ENCODE measurements around the gene USP28. TPM values are rescaled to one million over a fixed set of nuclear protein-coding genes. Genes with fewer than 3 reads are reported as not detected.

The USP28 gene
- total RNA-seq, 4 donors from 2014 or later: 8.5 to 20.2 (median 11.5) TPM

- TF ChIP-seq, protein P1, sequence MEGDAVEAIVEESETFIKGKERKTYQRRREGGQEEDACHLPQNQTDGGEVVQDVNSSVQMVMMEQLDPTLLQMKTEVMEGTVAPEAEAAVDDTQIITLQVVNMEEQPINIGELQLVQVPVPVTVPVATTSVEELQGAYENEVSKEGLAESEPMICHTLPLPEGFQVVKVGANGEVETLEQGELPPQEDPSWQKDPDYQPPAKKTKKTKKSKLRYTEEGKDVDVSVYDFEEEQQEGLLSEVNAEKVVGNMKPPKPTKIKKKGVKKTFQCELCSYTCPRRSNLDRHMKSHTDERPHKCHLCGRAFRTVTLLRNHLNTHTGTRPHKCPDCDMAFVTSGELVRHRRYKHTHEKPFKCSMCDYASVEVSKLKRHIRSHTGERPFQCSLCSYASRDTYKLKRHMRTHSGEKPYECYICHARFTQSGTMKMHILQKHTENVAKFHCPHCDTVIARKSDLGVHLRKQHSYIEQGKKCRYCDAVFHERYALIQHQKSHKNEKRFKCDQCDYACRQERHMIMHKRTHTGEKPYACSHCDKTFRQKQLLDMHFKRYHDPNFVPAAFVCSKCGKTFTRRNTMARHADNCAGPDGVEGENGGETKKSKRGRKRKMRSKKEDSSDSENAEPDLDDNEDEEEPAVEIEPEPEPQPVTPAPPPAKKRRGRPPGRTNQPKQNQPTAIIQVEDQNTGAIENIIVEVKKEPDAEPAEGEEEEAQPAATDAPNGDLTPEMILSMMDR (IDR thresholded peaks at IDR 0.05): no peak
- DNase-seq (ENCODE audit: low spot score) (no peak), ATAC-seq (ENCODE audit: low FRiP score) (no peak)
Measured at GRCh38 chr11:113760241-113760640, 115.1 kb downstream of the USP28 start.

DNA sequence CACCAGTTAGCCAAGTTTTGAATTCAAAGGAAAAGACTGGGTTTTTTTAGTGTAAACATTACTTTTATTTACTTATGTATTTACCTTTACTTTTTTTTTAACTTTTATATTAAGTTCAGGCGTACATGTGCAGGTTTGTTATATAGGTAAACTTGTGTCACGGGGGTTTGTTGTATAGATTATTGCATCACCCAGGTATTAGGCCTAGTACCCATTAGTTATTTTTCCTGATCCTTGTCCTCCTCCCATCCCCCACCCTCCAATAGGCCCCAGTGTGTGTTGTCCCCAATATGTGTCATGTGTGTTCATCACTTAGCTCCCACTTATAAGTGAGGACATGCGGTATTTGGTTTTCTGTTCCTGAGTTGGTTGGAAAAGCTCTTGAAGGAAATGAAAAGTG, 122.4 kb downstream of the USP28 start:
- no peak for ATAC-seq (ENCODE audit: low FRiP score)
- DNase-seq (ENCODE audit: low spot score): no peak
- TF ChIP-seq, protein P1 (IDR thresholded peaks at IDR 0.05): no peak

Small RNA genes within 50 kb of the gene (small RNA-seq; reads per million reads assigned to genes)
- gene LRRC37A13P (not detected), gene RNU6-1107P (not detected), gene RPS29P19 (not detected)

Other genes with a start within 250 kb of the USP28 start
- 1 to 10 TPM in 2 of 4 donors, under 1 TPM in 1, not detected in 1; 0.84 to 1.9 (median 1.7) TPM for gene TMPRSS5, start 169.3 kb downstream of the USP28 start, total RNA-seq
- gene ZW10, start 101.9 kb downstream of the USP28 start, total RNA-seq: 10 to 100 TPM in 2 of 4 donors, 1 to 10 TPM in 2; 9.6 to 12.6 (median 10.3) TPM
- gene CLDN25, start 95.8 kb downstream of the USP28 start, total RNA-seq: not detected
- gene HTR3B, start 29.2 kb upstream of the USP28 start, total RNA-seq: not detected
- gene HTR3A, start 99.5 kb upstream of the USP28 start, total RNA-seq: under 1 TPM in 1 of 4 donors, not detected in 3; 0.88 TPM
- 100 to 1,000 TPM in 3 of 4 donors, 10 to 100 TPM in 1; 82.7 to 375 (median 189) TPM for gene ZBTB16, start 184.1 kb upstream of the USP28 start, total RNA-seq